K562 (cell line): ENCODE data around the gene PLEKHA5. TPM values are rescaled to one million over a fixed set of nuclear protein-coding genes. Genes with fewer than 3 reads are reported as not detected.

Experiments
- ATAC-seq: fragments of 200-7000 bp; cut with Tn5 transposase; 3 replicates; pipeline ENCODE4 v1.9.1; 2020; ENCODE audit warnings: moderate library complexity
- BruUV-seq: library from RNA; stranded (reverse); fragments of 400-500 nt; replicated peaks from 2 replicates; lab custom pipeline; 2021; lab: Mats Ljungman, UMichigan
- CTCF ChIA-PET: fragments of 300-600 bp; formaldehyde crosslinking; extraction: SDS; loops from one replicate; lab custom pipeline; 2021; ENCODE audit warnings: low intra/inter-chr PET ratio; lab: Yijun Ruan, JAX
- POLR2A ChIA-PET: fragments of 300-600, 350-650 bp; sonication (Branson Sonifier 250); formaldehyde crosslinking; extraction: SDS; loops from one replicate; lab custom pipeline; 2021; ENCODE audit warnings: antibody characterized with exemption, inconsistent platforms; lab: Yijun Ruan, JAX
- DNase-seq, 4 experiments: peaks; one replicate each; pipeline versions ENCODE4 v3.0.0 to v3.0.0-alpha.2; 2011 to 2018; ENCODE audit warnings: low spot score in 3 of 4, mixed read lengths in 3 of 4; ENCODE audit errors: extremely low read depth in 1 of 4
- FAIRE-seq: peaks from 2 replicates; lab custom pipeline; 2011; peaks lifted over from hg19 to GRCh38; lab: Jason Lieb, UNC
- H2AFZ ChIP-seq: 2 replicates; pipeline ENCODE4 v1.6.0; 2011; ENCODE audit warnings: low read depth, low read length, control low read depth, inconsistent platforms
- H3K27ac ChIP-seq: fragments of 200-600 bp; 3 replicates; pipeline ENCODE4 v1.8.0; 2011; ENCODE audit warnings: low read depth, mild to moderate bottlenecking, control low read depth, inconsistent platforms, low read length, moderate library complexity, mixed read lengths; ENCODE audit errors: extremely low read depth
- H3K27me3 ChIP-seq, 2 experiments: fragments of 300-600 bp in 1 of 2; 2 replicates in 1 of 2; 3 replicates in 1 of 2; pipeline versions ENCODE4 v1.6.0 to v1.8.0; 2011; ENCODE audit warnings: inconsistent platforms in 2 of 2, low read length in 2 of 2, mild to moderate bottlenecking in 1 of 2, mixed read lengths in 1 of 2, moderate library complexity in 1 of 2; ENCODE audit not compliant: control insufficient read depth in 2 of 2, insufficient read depth in 2 of 2
- H3K36me3 ChIP-seq: fragments of 300-600 bp; 3 replicates; pipeline ENCODE4 v1.8.0; 2011; ENCODE audit warnings: mild to moderate bottlenecking, low read length, inconsistent platforms; ENCODE audit not compliant: control insufficient read depth, insufficient read depth
- H3K4me1 ChIP-seq, 2 experiments: fragments of 200-600 bp in 1 of 2; replicated peaks in 1 of 2; 2 replicates in 1 of 2; 3 replicates in 1 of 2; pipeline versions ENCODE4 v1.5.1 to v1.8.0; 2011; ENCODE audit warnings: inconsistent platforms in 2 of 2, low read length in 2 of 2, mild to moderate bottlenecking in 1 of 2, mixed read lengths in 1 of 2, moderate library complexity in 1 of 2; ENCODE audit not compliant: control insufficient read depth in 2 of 2, insufficient read depth in 2 of 2
- H3K4me2 ChIP-seq: 2 replicates; pipeline ENCODE4 v1.6.1; 2011; ENCODE audit warnings: low read length, control low read depth, inconsistent platforms, mixed read lengths; ENCODE audit not compliant: insufficient read depth
- H3K4me3 ChIP-seq: fragments of 200-600 bp; sonication (generic), shearing (Covaris generic); 2 replicates; pipeline ENCODE4 v1.5.1; 2016; ENCODE audit warnings: control low read depth, inconsistent platforms
- H3K79me2 ChIP-seq: fragments of 200-600 bp; 3 replicates; pipeline ENCODE4 v1.8.0; 2011; ENCODE audit warnings: low read length, inconsistent platforms; ENCODE audit not compliant: control insufficient read depth, insufficient read depth
- H3K9ac ChIP-seq, 2 experiments: 2 replicates each; pipeline versions ENCODE4 v1.6.0 to v1.6.1; 2011; ENCODE audit warnings: low read depth in 2 of 2, low read length in 2 of 2, control low read depth in 1 of 2, inconsistent platforms in 1 of 2, mild to moderate bottlenecking in 1 of 2, mixed read lengths in 1 of 2; ENCODE audit not compliant: insufficient read depth in 1 of 2
- H3K9me1 ChIP-seq: one replicate; pipeline ENCODE4 v1.6.0; 2011; ENCODE audit warnings: inconsistent platforms, mild to moderate bottlenecking, low read length, moderate library complexity; ENCODE audit not compliant: control insufficient read depth, insufficient read depth
- H3K9me3 ChIP-seq: replicated peaks from 2 replicates; pipeline ENCODE4 v1.5.1; 2011; ENCODE audit warnings: low read depth, low read length, inconsistent platforms; ENCODE audit not compliant: control insufficient read depth, insufficient read depth
- H4K20me1 ChIP-seq: replicated peaks from 2 replicates; pipeline ENCODE4 v1.6.1; 2011; ENCODE audit warnings: low read length, inconsistent platforms, mixed read lengths; ENCODE audit not compliant: control insufficient read depth, insufficient read depth
- ARHGAP35 ChIP-seq: fragments of 450-650 bp; IDR thresholded peaks from 2 replicates; pipeline ENCODE4 v1.6.1; 2018; ENCODE audit not compliant: partially characterized antibody
- EP300 ChIP-seq: IDR thresholded peaks from 2 replicates; pipeline ENCODE4 v1.6.1; 2012; ENCODE audit warnings: low read length, improper control_type of control experiment
- HNRNPL ChIP-seq: fragments of 200-400 bp; formaldehyde crosslinking; IDR thresholded peaks from 2 replicates; pipeline ENCODE4 v1.6.1; 2017; ENCODE audit warnings: low read depth, mild to moderate bottlenecking, low read length
- NCOA4 ChIP-seq: fragments of 450-650 bp; IDR thresholded peaks from 2 replicates; pipeline ENCODE4 v1.6.1; 2018; ENCODE audit warnings: mild to moderate bottlenecking; ENCODE audit not compliant: partially characterized antibody
- POLR2G ChIP-seq: fragments of 200-400 bp; formaldehyde crosslinking; IDR thresholded peaks from 2 replicates; pipeline ENCODE4 v1.6.1; 2017; ENCODE audit warnings: low read depth, mild to moderate bottlenecking, antibody characterized with exemption, low read length, moderate library complexity
- XRCC3 ChIP-seq: fragments of 450-650 bp; IDR thresholded peaks from 2 replicates; pipeline ENCODE4 v1.6.1; 2017; ENCODE audit warnings: mild to moderate bottlenecking, moderate library complexity
- WGBS: fragments of 100-300 bp; shearing (Covaris generic); methylation state at CpG from one replicate; pipeline ENCODE4 v1.1.6; 2016; ENCODE audit warnings: low coverage, mixed read lengths; ENCODE audit not compliant: insufficient coverage; ENCODE audit errors: missing lambda C conversion rate; 5-methylcytosine and 5-hydroxymethylcytosine counted together
- in situ Hi-C: fragments of 300-500 bp; cut with MboI; formaldehyde crosslinking; loops from 4 replicates; pipeline ENCODE4 v1.15.0; 2018; ENCODE audit warnings: inconsistent platforms, mixed read lengths
- intact Hi-C: fragments of 100-400 bp; cut with micrococcal nuclease; formaldehyde crosslinking; loops from 2 replicates; pipeline ENCODE4 v1.14.2; 2022
- polyA plus RNA-seq, 8 experiments: library from polyadenylated mRNA; depleted of rRNA in 4 of 8; stranded (reverse) in 5 of 8; unstranded in 3 of 8; fragments of >200 nt; fragmentation: Nextera tagmentation in 2 of 8; fragmentation: Illumina TruSeq in 1 of 8; extraction: Ambion mirVana in 2 of 8; extraction: Trizol in 1 of 8; gene quantifications; 2 replicates each; pipeline versions ENCODE4 v1.2.1 to v1.2.3, GENCODE V29; 2011 to 2014; ENCODE audit warnings: inconsistent platforms in 1 of 8, missing spikeins in 1 of 8
- total RNA-seq, 7 experiments: library from RNA; depleted of rRNA in 6 of 7; stranded (reverse); fragments of >200 nt in 6 of 7; fragmentation: Illumina TruSeq in 2 of 7; extraction: Trizol in 2 of 7; gene quantifications; 2 replicates each; pipeline versions ENCODE4 v1.2.1 to v1.2.3, GENCODE V29; 2011 to 2021; ENCODE audit warnings: low replicate concordance in 1 of 7
- TF ChIP-seq, protein P1 (sequence below): fragments of 250-450 bp; sonication (Bioruptor Pico); IDR thresholded peaks from 2 replicates; pipeline ENCODE4 v1.4.0; 2020; ENCODE audit warnings: borderline replicate concordance

The PLEKHA5 gene
- total and polyA plus RNA-seq, 9 of the 15 experiments (the other 6 are each of a cell fraction or from before 2014, with no cell fraction given) = 7.2 to 26.2 (median 17.4) TPM

DNA sequence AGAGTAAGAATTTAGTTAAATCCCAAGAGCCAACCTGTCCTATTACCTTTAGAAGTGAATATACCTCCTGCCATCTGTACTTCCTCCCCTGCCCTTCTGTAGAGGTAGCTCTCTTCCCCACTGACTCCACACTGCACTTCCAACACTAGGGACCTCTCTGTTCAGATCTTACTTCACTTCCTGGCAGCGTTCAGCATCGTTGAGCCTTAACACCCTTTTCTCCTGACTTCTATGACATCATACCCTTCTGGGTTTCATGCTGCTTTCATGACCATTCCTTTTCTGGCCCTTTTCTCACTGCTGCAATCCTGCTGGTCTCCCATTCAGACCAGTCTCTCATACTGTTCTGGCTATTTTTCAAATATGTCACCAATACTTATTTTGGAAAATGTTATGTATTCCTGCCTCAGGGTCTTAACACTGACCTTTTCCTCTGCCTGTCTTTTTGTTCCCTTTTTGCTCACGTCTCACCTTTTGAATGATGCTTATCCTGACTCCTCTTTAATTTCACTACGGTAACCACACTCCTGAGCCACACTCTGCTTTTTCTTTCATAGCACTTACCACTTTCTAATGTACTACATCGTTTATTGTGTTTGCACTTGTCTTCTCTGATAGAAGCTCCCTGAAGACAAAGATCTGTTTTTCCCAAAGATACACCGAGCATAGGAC is 67.6 kb downstream of the PLEKHA5 start:
- Histone ChIP-seq H3K27me3 (no peaks in the 10 kb centered on the region), H3K4me1 (no peaks in the 10 kb centered on the region), H3K79me2 (no peaks in the 10 kb centered on the region), H3K9me1 (no peaks in the 10 kb centered on the region), H3K36me3 (no peaks in the 10 kb centered on the region), H3K4me3 (no peak overlapping the region), H3K4me2 (no peak overlapping the region), H4K20me1 (no peaks in the 10 kb centered on the region), H3K9ac (no peak overlapping the region), H3K9me3 (no peaks in the 10 kb centered on the region), H2AFZ (no peak overlapping the region), H3K27ac (no peak overlapping the region)
- DNase-seq (no peak), FAIRE-seq (no peak), ATAC-seq (no peak; the same call in 2 of the 3 replicates)
- intact Hi-C loops = no loop called here
- CTCF ChIA-PET = no interaction called here
- no peak for TF ChIP-seq XRCC3
- TF ChIP-seq NCOA4 = no peak
- no peak for TF ChIP-seq ARHGAP35
- TF ChIP-seq, protein P1, sequence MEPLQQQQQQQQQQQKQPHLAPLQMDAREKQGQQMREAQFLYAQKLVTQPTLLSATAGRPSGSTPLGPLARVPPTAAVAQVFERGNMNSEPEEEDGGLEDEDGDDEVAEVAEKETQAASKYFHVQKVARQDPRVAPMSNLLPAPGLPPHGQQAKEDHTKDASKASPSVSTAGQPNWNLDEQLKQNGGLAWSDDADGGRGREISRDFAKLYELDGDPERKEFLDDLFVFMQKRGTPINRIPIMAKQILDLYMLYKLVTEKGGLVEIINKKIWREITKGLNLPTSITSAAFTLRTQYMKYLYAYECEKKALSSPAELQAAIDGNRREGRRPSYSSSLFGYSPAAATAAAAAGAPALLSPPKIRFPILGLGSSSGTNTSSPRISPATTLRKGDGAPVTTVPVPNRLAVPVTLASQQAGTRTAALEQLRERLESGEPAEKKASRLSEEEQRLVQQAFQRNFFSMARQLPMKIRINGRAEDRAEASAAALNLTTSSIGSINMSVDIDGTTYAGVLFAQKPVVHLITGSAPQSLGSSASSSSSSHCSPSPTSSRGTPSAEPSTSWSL (CRISPR knock-in tag) = no peak
- no peak for TF ChIP-seq POLR2G
- TF ChIP-seq HNRNPL = no peak
- TF ChIP-seq EP300 = no peak
- in situ Hi-C loops = no loop called here
- POLR2A ChIA-PET = no interaction called here
- no TSS peak for BruUV-seq
- 63% methylated on average over 6 of the region's 6 CpGs for WGBS
